MM.1S (cell line): ENCODE data around the gene ATL1.

Experiments used
- DNase-seq: peaks from one replicate; pipeline ENCODE4 v3.0.0-alpha.2; 2015
- H2AFZ ChIP-seq: fragments of 300-600 bp; sonication (generic); 2 replicates; pipeline ENCODE4 v1.6.0; 2016; ENCODE audit warnings: antibody characterized with exemption, low read length
- H3F3A ChIP-seq: fragments of 300-600 bp; sonication (generic); 2 replicates; pipeline ENCODE4 v1.6.1; 2016; ENCODE audit warnings: mild to moderate bottlenecking, antibody characterized with exemption, low read length, moderate library complexity, mixed read lengths; ENCODE audit not compliant: insufficient read depth
- H3K27ac ChIP-seq: fragments of 300-600 bp; sonication (generic); 2 replicates; pipeline ENCODE4 v1.5.1; 2016; ENCODE audit warnings: mild to moderate bottlenecking, low read length
- H3K27me3 ChIP-seq: fragments of 300-600 bp; sonication (generic); replicated peaks from 2 replicates; pipeline ENCODE4 v1.6.0; 2016; ENCODE audit warnings: low read length; ENCODE audit not compliant: insufficient read depth
- H3K36me3 ChIP-seq: fragments of 300-600 bp; sonication (generic); replicated peaks from 2 replicates; pipeline ENCODE4 v1.6.1; 2016; ENCODE audit warnings: mild to moderate bottlenecking, low read length, mixed read lengths; ENCODE audit not compliant: insufficient read depth
- H3K4me1 ChIP-seq: fragments of 300-600 bp; sonication (generic); 2 replicates; pipeline ENCODE4 v1.6.1; 2016; ENCODE audit warnings: low read length, mixed read lengths
- H3K4me2 ChIP-seq: fragments of 300-600 bp; sonication (generic); 2 replicates; pipeline ENCODE4 v1.6.0; 2016; ENCODE audit warnings: low read depth, low read length
- H3K4me3 ChIP-seq: fragments of 300-600 bp; sonication (generic); 2 replicates; pipeline ENCODE4 v1.5.1; 2016; ENCODE audit warnings: low read length, mixed read lengths
- H3K79me2 ChIP-seq: fragments of 300-600 bp; sonication (generic); 2 replicates; pipeline ENCODE4 v1.6.1; 2016; ENCODE audit warnings: mixed run types, low read length, mixed read lengths
- H3K9ac ChIP-seq: fragments of 300-600 bp; sonication (generic); 2 replicates; pipeline ENCODE4 v1.6.1; 2016; ENCODE audit warnings: low read length, mixed read lengths
- H3K9me2 ChIP-seq: fragments of 300-600 bp; sonication (generic); replicated peaks from 2 replicates; pipeline ENCODE4 v1.6.1; 2016; ENCODE audit warnings: mild to moderate bottlenecking, low read length, mixed read lengths; ENCODE audit not compliant: insufficient read depth
- H3K9me3 ChIP-seq: fragments of 300-600 bp; sonication (generic); replicated peaks from 2 replicates; pipeline ENCODE4 v1.6.1; 2016; ENCODE audit warnings: mild to moderate bottlenecking, low read length, mixed read lengths; ENCODE audit not compliant: insufficient read depth
- H4K20me1 ChIP-seq: fragments of 300-600 bp; sonication (generic); 2 replicates; pipeline ENCODE4 v1.6.1; 2016; ENCODE audit warnings: mild to moderate bottlenecking, low read length, moderate library complexity, mixed read lengths; ENCODE audit not compliant: insufficient read depth
- EZH2 ChIP-seq: fragments of 300-600 bp; sonication (generic); optimal IDR thresholded peaks from 2 replicates; pipeline ENCODE3; 2017; ENCODE audit warnings: low read depth, mild to moderate bottlenecking, antibody characterized with exemption, low read length, mixed read lengths
- EZH2phosphoT487 ChIP-seq: fragments of 300-600 bp; sonication (generic); IDR thresholded peaks from 2 replicates; pipeline ENCODE4 v1.6.1; 2018; ENCODE audit warnings: antibody characterized with exemption, low read length
- TF ChIP-seq, protein P1 (sequence below): fragments of 300-600 bp; sonication (generic); IDR thresholded peaks from 2 replicates; pipeline ENCODE4 v1.5.1; 2016; ENCODE audit warnings: antibody characterized with exemption, low read length, mixed read lengths

ATL1 gene

DNA sequence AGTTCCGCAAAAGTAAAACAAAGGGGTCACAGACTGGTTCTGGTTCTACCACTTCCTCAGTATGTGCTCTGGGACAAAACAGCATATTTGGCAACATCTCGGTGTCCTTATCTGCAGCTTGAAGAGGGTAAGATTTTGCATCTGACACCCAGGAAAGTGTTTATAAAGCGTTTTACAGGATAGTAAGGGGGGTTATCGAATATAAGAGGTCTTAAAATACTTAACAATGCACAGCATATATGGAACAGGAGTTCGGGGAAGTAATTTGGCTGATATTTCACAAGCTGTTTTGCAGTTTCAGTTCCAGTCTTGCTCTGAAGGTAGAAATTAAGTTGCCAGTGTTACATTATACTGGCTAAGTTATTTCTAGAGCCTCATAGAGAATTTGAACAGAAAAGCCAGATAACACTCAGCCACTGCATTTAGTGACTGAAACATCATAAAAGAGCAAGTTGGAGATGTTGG lies 26.7 kb upstream of the ATL1 start:
- DNase-seq, result peak; percentile 7
- H3K36me3 ChIP-seq, result no peaks in the 10 kb centered on the region
- H3K9me2 ChIP-seq, result no peaks in the 10 kb centered on the region
- no peaks in the 10 kb centered on the region for H3K9me3 ChIP-seq
- H3K27ac ChIP-seq, result peak overlapping the region; percentile 39; the same call in 1 of the 2 replicates
- H3K9ac ChIP-seq, result peak overlapping the region; percentile 44; the same call in 1 of the 2 replicates
- TF ChIP-seq EZH2 (no peak), EZH2phosphoT487 (no peak)
- TF ChIP-seq, protein P1, sequence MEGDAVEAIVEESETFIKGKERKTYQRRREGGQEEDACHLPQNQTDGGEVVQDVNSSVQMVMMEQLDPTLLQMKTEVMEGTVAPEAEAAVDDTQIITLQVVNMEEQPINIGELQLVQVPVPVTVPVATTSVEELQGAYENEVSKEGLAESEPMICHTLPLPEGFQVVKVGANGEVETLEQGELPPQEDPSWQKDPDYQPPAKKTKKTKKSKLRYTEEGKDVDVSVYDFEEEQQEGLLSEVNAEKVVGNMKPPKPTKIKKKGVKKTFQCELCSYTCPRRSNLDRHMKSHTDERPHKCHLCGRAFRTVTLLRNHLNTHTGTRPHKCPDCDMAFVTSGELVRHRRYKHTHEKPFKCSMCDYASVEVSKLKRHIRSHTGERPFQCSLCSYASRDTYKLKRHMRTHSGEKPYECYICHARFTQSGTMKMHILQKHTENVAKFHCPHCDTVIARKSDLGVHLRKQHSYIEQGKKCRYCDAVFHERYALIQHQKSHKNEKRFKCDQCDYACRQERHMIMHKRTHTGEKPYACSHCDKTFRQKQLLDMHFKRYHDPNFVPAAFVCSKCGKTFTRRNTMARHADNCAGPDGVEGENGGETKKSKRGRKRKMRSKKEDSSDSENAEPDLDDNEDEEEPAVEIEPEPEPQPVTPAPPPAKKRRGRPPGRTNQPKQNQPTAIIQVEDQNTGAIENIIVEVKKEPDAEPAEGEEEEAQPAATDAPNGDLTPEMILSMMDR, result no peak
- H3K4me3 ChIP-seq, result peak overlapping the region; percentile 77
- no peaks in the 10 kb centered on the region; the same call in 1 of the 2 replicates for H4K20me1 ChIP-seq
- H3K4me1 ChIP-seq, result 0 out of 2 replicates have a peak, but pooled peaks cover 4% of the 10 kb centered on the region
- peak overlapping the region; percentile 95 for H2AFZ ChIP-seq
- H3K4me2 ChIP-seq, result peak overlapping the region; percentile 77
- H3K79me2 ChIP-seq, result peaks cover 36% of the 10 kb centered on the region
- H3K27me3 ChIP-seq, result no peaks in the 10 kb centered on the region
- peaks cover 10% of the 10 kb centered on the region; the same call in 1 of the 2 replicates for H3F3A ChIP-seq

DNA sequence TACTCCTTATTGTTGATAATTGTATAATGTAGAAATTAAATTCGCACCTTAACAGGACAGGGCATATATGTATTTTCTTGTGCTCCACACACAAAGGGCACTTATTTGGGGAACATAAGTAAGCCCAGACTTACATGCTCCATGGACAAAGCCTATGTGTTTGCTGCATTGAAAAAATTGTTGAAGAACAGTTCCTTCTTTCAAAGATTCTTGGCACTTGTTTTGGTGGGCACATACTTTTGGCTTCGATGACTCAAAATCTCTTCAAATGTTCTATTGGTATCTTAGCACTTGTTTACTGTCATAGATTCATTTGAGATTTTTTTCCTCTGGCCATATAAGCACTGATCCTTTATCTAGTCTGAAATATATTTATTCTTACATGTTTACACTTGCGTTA lies 26.1 kb upstream of the ATL1 start:
- Histone ChIP-seq H2AFZ (no peak overlapping the region), H3K27ac (no peak overlapping the region), H3K27me3 (no peaks in the 10 kb centered on the region), H3K9me3 (no peaks in the 10 kb centered on the region), H3K4me3 (no peak overlapping the region), H4K20me1 (no peaks in the 10 kb centered on the region; the same call in 1 of the 2 replicates), H3K4me1 (0 out of 2 replicates have a peak, but pooled peaks cover 4% of the 10 kb centered on the region), H3K9ac (no peak overlapping the region), H3K36me3 (no peaks in the 10 kb centered on the region), H3K79me2 (peaks cover 31% of the 10 kb centered on the region), H3K4me2 (peak overlapping the region; percentile 77; the same call in 1 of the 2 replicates), H3K9me2 (no peaks in the 10 kb centered on the region), H3F3A (peaks cover 10% of the 10 kb centered on the region; the same call in 1 of the 2 replicates)
- no peak for DNase-seq
- TF ChIP-seq EZH2, result no peak
- TF ChIP-seq, protein P1, result no peak
- no peak for TF ChIP-seq EZH2phosphoT487

DNA sequence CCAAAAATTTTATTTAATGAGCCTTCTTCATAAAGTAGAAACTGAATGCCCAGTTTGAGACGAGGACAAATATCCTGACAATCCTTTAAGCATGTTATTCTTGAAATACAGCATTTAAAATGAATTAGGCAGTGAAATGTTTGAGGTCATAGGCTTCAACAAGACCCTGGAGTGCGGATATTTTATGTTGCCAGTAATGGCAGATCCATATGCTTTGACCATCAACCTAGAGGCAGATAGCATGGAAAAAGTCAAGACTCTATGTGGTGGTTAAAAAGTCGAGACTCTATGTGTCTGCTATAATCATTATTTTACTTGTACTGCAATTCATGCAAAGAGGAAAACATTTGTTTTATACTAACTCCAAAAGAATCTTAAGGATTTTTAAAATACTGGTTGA lies 25.5 kb upstream of the ATL1 start:
- Histone ChIP-seq H3K9ac (no peak overlapping the region), H3K4me3 (no peak overlapping the region), H2AFZ (no peak overlapping the region), H3K4me1 (0 out of 2 replicates have a peak, but pooled peaks cover 4% of the 10 kb centered on the region), H3K27ac (no peak overlapping the region), H3K27me3 (no peaks in the 10 kb centered on the region), H3K36me3 (no peaks in the 10 kb centered on the region), H4K20me1 (no peaks in the 10 kb centered on the region; the same call in 1 of the 2 replicates), H3K9me2 (no peaks in the 10 kb centered on the region), H3K4me2 (no peak overlapping the region), H3F3A (peaks cover 10% of the 10 kb centered on the region; the same call in 1 of the 2 replicates), H3K9me3 (no peaks in the 10 kb centered on the region), H3K79me2 (peaks cover 25% of the 10 kb centered on the region)
- no peak for DNase-seq
- TF ChIP-seq EZH2phosphoT487 (no peak), EZH2 (no peak)
- TF ChIP-seq, protein P1, result no peak
